DMS79 treated with DMSO at 0.1 percent for 48 hours (cell line): ENCODE measurements around the gene GMNC.

Experiments
- DNase-seq: peaks from one replicate; lab custom pipeline; 2025; lab: John Stamatoyannopoulos, UW

GMNC gene

GRCh38 chr3:190848870-190849269 lies 13.6 kb downstream of the GMNC start:
- no peak for DNase-seq

- no peak for DNase-seq
Observed at GRCh38 chr3:190847436-190847835, 15.1 kb downstream of the GMNC start.

GRCh38 chr3:190840146-190840545 lies 22.3 kb downstream of the GMNC start:
- no peak for DNase-seq

GRCh38 chr3:190831225-190831624 lies 31.3 kb downstream of the GMNC start:
- DNase-seq, result no peak

DNA sequence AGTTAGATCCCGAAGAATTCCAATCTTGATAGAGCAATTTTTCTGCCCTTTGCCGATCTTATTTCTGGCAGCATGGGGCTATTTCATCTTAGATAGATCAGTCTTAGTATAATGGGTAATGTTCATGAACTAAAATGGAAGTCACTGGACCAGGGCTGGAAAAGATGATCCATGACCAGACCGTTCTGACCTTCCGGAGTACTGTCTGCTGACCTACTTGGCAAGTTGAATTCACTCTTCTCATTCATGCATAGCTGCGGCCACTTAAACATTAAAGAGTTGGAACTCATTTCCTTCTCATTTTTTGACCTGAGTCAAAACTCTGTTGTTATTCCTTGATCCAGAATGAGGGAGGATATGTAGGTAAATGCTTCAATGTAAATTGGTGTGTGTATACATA lies 32.5 kb downstream of the GMNC start:
- DNase-seq, result no peak

GRCh38 chr3:190826018-190826417 lies 36.5 kb downstream of the GMNC start:
- DNase-seq, result no peak

DNA sequence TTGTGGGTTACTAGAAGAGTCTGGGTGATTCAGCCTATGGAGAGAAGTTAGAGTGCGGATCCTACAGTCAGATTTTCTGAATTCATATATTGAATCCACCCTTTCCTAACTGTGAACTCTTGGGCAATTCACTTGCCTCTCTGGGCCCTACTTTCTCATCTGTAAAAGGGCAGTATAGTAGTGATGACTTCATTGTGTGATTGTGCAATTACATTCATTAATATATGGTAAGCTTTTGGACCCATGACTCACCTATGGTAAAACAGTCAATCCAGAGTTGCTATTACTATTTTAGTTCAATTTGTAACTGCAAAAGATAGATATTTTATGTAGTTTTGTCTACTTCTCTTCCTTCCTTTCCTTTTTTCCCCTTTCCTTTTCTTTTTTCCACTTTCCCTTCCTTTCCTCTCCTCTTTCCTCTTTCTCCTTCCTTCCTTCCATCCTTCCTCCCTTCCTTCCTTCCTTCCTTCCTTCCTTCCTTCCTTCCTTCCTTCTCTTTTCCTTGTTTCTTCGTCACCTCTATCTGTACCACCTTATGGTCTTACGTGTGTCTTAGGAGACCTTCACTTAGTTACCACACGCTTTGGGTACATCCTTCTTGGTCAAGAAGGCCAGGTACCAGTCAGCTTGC lies 37.0 kb downstream of the GMNC start:
- DNase-seq, result no peak

GRCh38 chr3:190811775-190812480 lies 50.6 kb downstream of the GMNC start:
- DNase-seq, result no peak

GRCh38 chr3:190810957-190811356 lies 51.5 kb downstream of the GMNC start:
- DNase-seq, result no peak

- DNase-seq, result no peak
Observed at GRCh38 chr3:190809351-190809750, 53.1 kb downstream of the GMNC start.

DNA sequence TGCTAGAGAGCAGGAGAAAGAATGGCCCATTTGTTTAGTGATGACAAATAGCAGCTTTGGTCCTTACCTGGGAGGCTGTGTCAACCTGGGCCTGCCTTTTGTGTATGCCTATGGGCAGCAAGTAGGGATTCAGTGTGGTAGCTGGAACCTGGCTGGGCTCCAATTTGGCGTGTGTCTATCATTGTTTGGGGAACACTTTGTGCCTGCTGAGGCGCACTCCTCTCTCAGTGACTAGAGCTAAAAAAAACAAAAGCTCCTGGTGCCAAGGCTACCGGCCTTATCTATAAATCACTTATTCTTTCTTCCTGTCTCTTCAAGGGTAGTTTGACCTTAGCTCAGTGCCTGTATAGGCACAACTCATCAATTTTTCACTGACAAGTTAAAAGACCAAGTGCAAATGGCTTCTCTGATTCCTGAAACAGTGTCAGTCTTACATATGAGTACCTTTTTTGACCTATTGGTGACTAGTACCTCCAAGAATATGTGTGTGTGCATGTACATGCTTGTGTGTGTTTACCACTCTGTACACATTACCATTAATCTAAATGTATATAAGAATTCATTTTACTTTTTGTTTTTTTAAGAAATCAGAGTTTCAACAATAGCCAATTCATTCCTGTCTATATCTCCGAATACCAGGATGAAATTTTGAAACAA lies 54.6 kb downstream of the GMNC start:
- DNase-seq, result no peak
